H1 (cell line): ENCODE results near the gene TBL1Y.
"Not testable (repeated sequence)": the region's sequence is repeated elsewhere in the genome, so short reads cannot be mapped to it uniquely, and the experiment has no call there.

Experiments used
- EP300 ChIP-seq, 2 experiments: IDR thresholded peaks; 1 replicate in 1 of 2; 2 replicates in 1 of 2; pipeline ENCODE4 v1.6.1; 2011 to 2012; ENCODE audit warnings: low read depth in 2 of 2, low read length in 2 of 2, mild to moderate bottlenecking in 2 of 2, borderline replicate concordance in 1 of 2, inconsistent platforms in 1 of 2, moderate library complexity in 1 of 2
- HDAC6 ChIP-seq: IDR thresholded peaks from one replicate; pipeline ENCODE4 v1.7.1; 2012; ENCODE audit warnings: low read depth, mild to moderate bottlenecking, inconsistent platforms, low read length, moderate library complexity
- POLR2A ChIP-seq, 2 experiments: IDR thresholded peaks; 1 replicate in 1 of 2; 2 replicates in 1 of 2; pipeline ENCODE4 v1.6.1; 2011; ENCODE audit warnings: low read depth in 2 of 2, low read length in 2 of 2, mild to moderate bottlenecking in 2 of 2; ENCODE audit errors: control extremely low read depth in 1 of 2
- SIN3A ChIP-seq, 2 experiments: IDR thresholded peaks in 1 of 2; conservative IDR thresholded peaks in 1 of 2; 2 replicates each; pipeline ENCODE4 v1.6.1; 2011 to 2012; ENCODE audit warnings: low read length in 2 of 2, improper control_type of control experiment in 1 of 2, low read depth in 1 of 2, mild to moderate bottlenecking in 1 of 2
- TF ChIP-seq, protein P1 (sequence below), 3 experiments: IDR thresholded peaks; 1 replicate in 2 of 3; 2 replicates in 1 of 3; pipeline versions ENCODE4 v1.5.1 to v1.6.1; 2011; ENCODE audit warnings: low read length in 3 of 3, mild to moderate bottlenecking in 3 of 3, inconsistent platforms in 2 of 3, low read depth in 1 of 3, moderate library complexity in 1 of 3; ENCODE audit not compliant: insufficient read depth in 1 of 3; ENCODE audit errors: control extremely low read depth in 1 of 3

GRCh38 chrY:7080548-7080947 is 170.1 kb downstream of the TBL1Y start:
- not testable (repeated sequence) for TF ChIP-seq SIN3A (conservative IDR thresholded peaks at IDR 0.05 in 1 of 2, IDR thresholded peaks at IDR 0.05 in 1 of 2; ENCODE audit: low read depth in 1 of 2, low read length in 2 of 2); EP300 (IDR thresholded peaks at IDR 0.05; ENCODE audit: borderline replicate concordance in 1 of 2, low read depth in 2 of 2, low read length in 2 of 2); HDAC6; POLR2A (IDR thresholded peaks at IDR 0.05; ENCODE audit: control extremely low read depth in 1 of 2, low read depth in 2 of 2, low read length in 2 of 2)
- TF ChIP-seq, protein P1, sequence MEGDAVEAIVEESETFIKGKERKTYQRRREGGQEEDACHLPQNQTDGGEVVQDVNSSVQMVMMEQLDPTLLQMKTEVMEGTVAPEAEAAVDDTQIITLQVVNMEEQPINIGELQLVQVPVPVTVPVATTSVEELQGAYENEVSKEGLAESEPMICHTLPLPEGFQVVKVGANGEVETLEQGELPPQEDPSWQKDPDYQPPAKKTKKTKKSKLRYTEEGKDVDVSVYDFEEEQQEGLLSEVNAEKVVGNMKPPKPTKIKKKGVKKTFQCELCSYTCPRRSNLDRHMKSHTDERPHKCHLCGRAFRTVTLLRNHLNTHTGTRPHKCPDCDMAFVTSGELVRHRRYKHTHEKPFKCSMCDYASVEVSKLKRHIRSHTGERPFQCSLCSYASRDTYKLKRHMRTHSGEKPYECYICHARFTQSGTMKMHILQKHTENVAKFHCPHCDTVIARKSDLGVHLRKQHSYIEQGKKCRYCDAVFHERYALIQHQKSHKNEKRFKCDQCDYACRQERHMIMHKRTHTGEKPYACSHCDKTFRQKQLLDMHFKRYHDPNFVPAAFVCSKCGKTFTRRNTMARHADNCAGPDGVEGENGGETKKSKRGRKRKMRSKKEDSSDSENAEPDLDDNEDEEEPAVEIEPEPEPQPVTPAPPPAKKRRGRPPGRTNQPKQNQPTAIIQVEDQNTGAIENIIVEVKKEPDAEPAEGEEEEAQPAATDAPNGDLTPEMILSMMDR (IDR thresholded peaks at IDR 0.05; ENCODE audit: control extremely low read depth in 1 of 3, insufficient read depth in 1 of 3, low read depth in 1 of 3, low read length in 3 of 3): not testable (repeated sequence)
